ENCODE results near the gene SKAP2. TPM values are rescaled to one million over a fixed set of nuclear protein-coding genes. Genes with fewer than 3 reads are reported as not detected.

Gene SKAP2
- total RNA-seq, 4 donors from 2014 or later = 27.5 to 45.2 (median 31.9) TPM

DNA sequence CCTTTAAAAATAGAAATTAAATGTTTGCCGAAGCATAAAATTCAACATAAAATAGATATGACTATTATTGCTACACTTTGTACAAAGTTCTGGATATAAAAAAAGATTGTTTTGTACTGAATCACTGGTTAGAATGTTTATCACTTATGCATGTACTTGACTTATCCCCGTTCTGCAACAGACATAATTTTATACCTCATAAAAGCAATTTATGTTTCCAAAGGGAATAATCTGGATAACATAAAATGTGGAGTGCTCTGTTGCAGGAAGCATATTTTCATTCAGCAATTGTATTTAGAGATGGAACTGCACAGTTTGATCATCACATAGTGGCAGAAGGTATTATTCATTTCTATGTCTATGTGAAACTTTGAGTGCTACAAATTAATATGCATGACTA is 21.5 kb downstream of the SKAP2 start:
- TF ChIP-seq, protein P1, sequence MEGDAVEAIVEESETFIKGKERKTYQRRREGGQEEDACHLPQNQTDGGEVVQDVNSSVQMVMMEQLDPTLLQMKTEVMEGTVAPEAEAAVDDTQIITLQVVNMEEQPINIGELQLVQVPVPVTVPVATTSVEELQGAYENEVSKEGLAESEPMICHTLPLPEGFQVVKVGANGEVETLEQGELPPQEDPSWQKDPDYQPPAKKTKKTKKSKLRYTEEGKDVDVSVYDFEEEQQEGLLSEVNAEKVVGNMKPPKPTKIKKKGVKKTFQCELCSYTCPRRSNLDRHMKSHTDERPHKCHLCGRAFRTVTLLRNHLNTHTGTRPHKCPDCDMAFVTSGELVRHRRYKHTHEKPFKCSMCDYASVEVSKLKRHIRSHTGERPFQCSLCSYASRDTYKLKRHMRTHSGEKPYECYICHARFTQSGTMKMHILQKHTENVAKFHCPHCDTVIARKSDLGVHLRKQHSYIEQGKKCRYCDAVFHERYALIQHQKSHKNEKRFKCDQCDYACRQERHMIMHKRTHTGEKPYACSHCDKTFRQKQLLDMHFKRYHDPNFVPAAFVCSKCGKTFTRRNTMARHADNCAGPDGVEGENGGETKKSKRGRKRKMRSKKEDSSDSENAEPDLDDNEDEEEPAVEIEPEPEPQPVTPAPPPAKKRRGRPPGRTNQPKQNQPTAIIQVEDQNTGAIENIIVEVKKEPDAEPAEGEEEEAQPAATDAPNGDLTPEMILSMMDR (IDR thresholded peaks at IDR 0.05; ENCODE audit: low read depth) = no peak

DNA sequence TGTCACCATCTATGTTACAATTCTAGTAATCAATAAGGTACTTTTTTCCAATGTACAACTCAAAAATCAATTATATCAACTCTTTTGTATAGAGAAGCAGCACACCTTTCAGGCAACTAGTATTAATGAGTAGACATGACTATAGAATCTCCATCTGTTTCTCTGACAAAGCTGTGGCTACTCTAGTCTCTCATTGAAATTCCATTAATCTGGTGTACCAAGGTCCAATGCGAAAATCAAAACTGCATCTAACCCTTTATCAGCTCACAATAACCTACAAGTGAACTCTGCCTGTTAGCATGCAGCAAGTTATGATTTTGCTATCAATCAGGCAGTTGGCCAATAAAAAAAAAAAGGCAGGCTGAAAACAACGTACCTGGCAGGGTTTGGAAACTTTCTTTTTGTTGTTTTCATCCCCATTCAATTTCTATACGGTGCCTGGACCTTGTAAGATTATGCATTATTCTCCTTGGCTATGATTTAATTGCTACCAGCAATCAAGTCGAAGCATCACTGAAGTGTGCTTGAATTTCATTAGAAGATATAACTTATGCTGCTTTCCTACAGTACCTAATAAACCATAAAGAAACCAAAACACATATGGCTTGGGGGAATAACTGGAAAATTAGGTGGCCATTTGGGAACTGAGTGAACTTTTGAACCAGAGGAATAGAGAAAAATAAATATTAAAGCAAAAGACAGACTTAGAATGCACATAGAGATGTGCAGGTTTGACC is 23.2 kb downstream of the SKAP2 start:
- TF ChIP-seq, protein P1 (IDR thresholded peaks at IDR 0.05; ENCODE audit: low read depth) = no peak

DNA sequence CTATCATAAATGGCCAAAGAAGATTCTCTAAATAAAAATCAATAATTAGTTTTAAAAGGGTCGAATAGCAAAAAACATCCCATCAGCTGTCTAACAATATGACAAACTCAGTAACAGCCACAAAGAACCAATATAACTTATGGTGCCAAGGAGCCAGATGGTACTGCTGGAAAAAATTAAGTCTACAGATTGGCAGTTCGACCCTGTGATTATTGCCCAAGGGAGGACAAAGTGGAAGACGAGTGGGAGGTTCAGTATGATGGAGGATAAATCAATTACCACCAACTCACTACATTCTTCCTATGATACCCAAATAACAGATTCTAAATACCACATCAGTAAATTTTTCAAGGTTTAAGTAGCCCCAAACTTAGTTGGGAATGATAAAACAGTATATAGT is 49.0 kb downstream of the SKAP2 start:
- TF ChIP-seq, protein P1 (IDR thresholded peaks at IDR 0.05; ENCODE audit: low read depth) = no peak

DNA sequence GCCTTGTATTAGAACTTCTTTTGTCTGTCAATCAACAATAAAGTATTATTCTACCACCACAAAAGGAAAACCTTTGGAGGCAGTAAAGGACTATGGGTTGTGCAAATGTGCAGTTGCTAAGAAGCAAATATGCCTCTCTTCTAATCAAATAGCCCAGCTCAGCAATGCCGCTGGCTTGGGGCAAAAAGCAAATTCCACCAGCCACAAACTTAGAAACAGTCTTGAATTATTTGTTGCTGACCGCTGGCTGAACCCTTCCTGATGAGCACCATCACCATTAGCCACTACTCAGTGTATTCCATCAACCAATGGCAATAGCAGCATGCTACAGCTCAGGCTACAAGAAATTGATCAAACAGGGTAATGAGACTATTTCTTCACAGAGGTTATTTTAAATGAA is 51.0 kb downstream of the SKAP2 start:
- TF ChIP-seq, protein P1 (IDR thresholded peaks at IDR 0.05; ENCODE audit: low read depth) = no peak

DNA sequence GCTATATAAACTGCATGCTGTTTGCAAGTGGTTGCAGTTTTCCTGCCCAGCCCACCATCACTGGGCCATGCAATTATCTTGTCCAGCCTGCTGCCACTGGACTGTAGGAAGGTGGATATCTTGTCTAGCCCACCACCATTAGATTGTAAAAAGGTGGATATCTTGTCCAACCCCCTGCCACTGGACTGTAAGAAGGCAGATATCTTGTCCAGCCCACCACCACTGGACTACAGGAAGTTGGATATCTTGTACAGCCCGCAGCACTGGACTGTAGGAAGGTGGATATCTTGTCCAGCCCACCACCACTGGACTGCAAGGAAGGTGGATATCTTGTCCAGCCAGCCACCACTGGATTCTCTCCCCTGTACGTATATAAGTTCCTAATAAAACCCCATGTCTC is 69.8 kb downstream of the SKAP2 start:
- TF ChIP-seq, protein P1 (IDR thresholded peaks at IDR 0.05; ENCODE audit: low read depth) = no peak

DNA sequence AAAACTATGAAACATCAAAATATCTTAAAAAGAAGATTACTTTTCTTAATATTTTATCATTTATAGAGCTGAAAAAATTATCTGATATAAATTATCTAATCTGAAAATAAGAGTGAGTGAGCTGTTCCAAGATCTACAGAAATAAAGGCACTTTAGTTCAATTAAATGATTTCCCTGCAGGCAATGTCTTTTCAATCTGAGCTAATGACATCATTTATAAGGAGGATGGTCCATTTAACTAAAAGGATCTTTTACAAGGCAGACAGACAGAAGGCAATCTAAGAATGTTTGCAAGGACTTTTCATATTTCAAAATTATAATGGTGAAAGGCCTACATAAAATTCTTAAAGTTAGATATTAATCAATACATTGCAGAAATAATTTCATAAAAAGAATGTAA is 71.8 kb downstream of the SKAP2 start:
- TF ChIP-seq, protein P1 (IDR thresholded peaks at IDR 0.05; ENCODE audit: low read depth) = no peak

DNA sequence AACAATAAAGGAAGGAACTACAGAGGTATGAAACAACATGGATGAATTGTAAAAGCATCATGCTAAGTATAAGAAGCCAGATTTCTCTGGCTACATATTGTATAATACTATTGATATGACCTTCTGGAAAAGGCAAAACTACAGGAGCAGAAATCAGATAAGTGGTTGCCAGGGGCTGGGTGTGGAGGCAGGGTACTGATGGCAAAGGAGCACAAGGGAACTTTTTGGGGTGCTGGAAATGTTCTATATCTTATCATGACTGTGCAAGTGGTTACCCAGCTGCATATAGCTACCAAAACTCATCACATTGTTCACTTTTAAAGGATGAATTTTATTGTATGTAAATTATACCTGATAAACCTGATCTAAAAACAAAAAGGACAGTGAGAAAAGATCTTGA is 72.4 kb downstream of the SKAP2 start:
- TF ChIP-seq, protein P1 (IDR thresholded peaks at IDR 0.05; ENCODE audit: low read depth) = no peak

Measured in subcutaneous adipose tissue (tissue), 4 donors.